ENCODE data around the gene NUDT3.
"Not testable (repeated sequence)": the region's sequence is repeated elsewhere in the genome, so short reads cannot be mapped to it uniquely, and the experiment has no call there.

NUDT3 gene

DNA sequence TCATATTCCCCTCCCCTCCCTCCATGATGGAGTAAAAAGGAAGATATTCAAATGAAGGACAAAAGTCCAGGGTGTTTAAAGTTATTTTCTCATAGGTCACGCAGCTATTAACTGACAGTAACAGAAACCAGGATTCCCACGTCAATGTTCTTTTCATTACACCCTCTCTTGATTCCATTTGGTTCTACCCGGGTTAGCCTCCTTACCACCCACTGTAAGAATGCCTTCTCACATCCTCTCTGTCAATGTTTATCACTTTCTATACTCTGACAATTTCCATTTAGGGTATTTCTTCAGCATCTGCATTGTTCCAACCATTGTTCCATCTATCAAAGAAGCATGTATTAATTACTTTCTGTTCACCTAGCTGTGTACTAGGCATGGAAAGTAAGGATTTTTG lies 52.1 kb downstream of the NUDT3 start:
- no peak for DNase-seq

- no peak for DNase-seq
Measured at GRCh38 chr6:34339971-34340370, 52.5 kb downstream of the NUDT3 start.

- DNase-seq = no peak
Measured at GRCh38 chr6:34339432-34339831, 53.0 kb downstream of the NUDT3 start.

DNA sequence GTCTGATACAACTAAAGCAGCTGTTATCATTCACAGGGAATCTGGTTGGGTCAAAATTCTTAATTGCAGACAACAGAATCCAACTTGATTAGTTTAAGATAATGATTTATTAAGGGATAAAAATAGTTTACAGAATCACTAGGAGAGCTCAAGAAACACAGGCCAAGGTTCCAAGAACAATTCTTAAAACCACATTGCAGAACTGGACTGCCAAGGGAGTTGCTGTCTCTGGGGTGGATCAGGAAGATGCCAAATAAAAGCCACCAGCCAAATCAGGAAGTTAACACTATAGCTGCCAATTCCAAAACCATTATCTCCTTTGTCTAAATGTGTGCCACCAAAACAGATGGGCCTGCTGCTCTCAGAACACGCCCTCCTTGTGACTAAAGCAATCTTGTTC lies 53.7 kb downstream of the NUDT3 start:
- no peak for DNase-seq

DNA sequence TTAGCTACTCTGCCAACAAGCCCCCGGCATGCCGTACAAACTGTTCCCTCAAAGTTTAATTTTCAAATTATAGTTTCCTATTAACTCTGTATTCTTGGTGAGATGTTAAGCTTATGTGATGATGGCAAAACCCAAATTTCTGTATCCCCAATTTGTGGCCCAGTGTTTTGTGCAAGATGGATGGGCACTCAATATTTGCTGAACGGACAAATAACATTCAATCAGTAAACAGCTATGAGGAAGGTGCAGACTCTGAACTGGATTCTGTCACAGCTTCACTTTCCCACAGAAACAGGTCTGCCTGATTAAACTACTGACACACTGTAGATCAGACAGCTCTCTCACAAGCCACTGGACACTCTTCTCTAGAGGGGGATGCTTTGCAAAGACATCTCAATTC lies 54.1 kb downstream of the NUDT3 start:
- no peak for DNase-seq

DNA sequence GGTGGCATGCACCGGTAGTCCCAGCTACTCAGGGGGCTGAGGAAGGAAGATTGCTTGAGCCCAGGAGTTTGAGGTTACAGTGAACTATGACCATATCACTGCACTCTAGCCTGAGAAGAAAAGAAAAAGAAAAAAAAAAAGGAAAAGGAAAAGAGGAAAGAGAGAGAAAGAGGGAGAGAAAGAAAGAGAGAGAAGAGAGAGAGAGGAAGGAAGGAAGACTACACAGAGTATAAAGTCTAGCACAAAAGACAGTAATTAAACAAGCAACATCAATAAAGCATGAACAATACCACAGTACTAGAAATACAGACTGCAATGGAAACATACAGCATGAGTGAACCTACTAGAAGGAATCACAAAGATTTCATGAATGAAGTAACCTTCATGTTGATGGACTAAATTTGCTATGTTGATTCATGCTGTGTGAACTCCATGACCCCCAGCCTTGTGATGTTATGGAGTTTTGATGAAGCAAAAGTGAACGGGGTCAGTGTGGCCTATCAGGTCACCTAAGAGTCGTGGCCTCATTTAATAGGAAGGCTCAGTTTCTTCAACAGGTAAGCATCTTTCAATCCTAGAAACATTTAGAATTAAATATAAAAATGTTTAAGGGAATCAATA lies 57.6 kb downstream of the NUDT3 start:
- no peak for DNase-seq

DNA sequence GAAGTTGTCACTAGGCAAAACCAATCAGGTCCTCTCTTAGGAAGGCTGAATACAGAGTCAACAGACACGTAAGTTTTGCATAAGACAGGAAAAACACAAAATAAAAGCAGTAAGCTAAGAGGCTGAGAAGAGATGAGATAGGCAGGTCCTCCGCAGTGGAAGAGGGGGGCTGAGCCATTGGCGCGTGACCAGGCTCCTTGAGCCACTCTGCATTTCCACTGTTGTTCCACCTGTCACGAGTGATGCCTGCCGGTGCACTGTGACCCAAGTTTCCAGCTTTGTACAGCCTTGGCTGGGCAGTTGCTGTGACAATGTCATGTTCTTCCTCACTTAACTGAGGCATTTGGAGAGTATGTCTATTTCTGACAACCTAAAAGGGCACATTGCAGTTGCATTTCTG lies 58.6 kb downstream of the NUDT3 start:
- DNase-seq = no peak

DNA sequence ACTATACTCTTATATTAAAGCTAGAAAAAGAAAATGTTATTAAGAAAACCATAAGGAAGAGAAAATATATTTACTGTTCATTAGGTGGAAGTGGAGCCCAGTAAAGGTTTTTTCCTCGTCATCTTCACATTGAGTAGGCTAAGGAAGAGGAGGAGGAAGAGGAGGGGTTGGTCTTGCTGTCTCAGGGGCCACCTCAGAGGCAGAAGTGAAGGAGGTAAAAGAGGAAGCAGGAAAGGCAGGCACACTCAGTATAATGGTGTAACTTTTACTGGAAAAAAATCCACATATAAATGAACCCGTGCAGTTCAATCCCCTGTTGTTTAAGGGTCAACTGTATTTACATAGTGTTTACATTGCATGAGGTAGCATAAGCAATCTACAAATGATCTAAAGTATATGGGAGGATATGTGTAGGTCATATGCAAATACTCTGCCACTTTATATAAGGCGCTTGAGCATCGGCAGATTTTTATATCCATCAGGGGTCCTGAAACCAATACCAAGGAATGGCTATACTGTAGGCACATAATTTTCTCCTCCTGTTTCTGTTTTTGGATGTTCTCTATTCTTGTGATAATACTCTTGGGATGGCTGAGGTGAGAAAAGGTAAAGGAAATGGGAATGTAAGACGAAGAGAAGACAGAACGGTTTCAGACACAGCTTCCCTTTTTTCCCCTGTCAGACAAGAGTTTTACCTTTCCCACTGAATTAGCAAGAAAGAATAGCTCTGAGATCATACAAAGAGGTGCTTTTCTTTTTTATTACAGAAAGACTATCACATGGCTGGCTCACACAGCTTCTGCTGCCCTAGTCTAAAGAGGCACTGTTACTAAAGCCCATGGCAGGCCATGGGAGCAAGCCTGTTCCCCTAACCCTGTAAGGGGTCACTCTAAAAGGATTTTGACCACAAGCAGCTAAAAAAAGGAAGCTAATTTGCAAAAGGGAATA lies 59.9 kb downstream of the NUDT3 start:
- no peak for DNase-seq

DNA sequence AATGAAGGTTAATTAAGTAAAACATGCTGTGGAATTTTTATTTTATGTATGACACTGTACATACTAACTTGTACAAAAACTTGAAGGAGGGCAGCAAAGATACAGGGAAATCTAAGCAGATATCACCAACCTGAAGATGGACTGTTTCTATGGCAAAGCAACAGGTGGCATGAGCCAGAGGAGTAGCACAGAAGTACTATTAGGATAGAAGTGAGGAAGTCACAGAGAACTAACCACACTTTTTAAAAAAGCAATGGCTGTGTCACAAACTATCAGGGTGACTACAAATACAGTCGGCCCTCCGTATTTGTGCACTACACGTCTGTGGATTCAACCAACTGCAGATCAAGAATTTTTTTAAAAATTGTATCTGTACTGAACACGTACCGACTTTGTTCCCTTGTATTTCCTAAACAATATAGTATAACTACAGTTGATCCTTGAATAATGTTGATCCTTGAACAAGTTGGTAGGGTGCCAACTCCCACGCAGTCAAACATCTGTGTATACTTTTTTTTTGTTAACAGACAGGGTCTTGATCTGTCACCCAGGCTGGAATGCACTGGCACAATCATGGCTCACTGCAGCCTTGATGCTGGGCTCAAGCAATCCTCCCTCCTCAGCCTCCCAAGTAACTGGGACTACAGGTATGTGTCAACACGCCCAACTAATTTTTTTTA lies 61.0 kb downstream of the NUDT3 start:
- no peak for DNase-seq

DNA sequence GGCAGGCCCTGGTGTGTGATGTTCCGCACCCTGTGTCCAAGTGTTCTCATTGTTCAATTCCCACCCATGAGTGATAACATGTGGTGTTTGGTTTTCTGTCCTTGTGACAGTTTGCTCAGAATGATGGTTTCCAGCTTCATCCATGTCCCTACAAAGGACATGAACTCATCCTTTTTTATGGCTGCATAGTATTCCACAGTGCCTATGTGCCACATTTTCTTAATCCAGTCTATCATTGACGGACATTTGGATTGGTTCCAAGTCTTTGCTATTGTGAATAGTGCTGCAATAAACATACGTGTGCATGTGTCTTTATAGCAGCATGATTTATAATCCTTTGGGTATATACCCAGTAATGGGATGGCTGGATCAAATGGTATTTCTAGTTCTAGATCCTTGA lies 62.7 kb downstream of the NUDT3 start:
- DNase-seq = not testable (repeated sequence)

GRCh38 chr6:34328969-34329368 lies 63.5 kb downstream of the NUDT3 start:
- no peak for DNase-seq

- not testable (repeated sequence) for DNase-seq
Measured at GRCh38 chr6:34327313-34328205, 64.9 kb downstream of the NUDT3 start.

DNA sequence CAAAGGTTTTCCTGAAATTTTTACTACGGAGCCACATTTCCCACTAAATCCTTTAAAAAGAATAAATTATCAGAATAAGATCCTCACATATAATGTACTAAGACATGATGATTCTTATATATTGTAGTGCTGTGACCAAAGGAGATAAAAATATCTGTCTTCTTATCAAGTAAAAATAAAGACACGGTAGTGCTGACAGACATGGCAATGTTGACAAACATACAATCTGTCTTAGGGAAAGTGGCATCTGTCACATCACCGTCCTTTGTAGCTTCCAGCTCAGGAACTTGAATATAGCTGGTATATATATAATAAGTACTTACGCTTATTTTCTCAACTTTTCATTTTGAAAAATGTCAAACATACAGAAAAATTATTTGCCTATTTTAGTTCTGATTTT lies 66.8 kb downstream of the NUDT3 start:
- no peak for DNase-seq

GRCh38 chr6:34324738-34325444 lies 67.6 kb downstream of the NUDT3 start:
- DNase-seq = no peak

- not testable (repeated sequence) for DNase-seq
Measured at GRCh38 chr6:34324221-34324620, 68.2 kb downstream of the NUDT3 start.

- no peak for DNase-seq
Measured at GRCh38 chr6:34323300-34323699, 69.2 kb downstream of the NUDT3 start.

DNA sequence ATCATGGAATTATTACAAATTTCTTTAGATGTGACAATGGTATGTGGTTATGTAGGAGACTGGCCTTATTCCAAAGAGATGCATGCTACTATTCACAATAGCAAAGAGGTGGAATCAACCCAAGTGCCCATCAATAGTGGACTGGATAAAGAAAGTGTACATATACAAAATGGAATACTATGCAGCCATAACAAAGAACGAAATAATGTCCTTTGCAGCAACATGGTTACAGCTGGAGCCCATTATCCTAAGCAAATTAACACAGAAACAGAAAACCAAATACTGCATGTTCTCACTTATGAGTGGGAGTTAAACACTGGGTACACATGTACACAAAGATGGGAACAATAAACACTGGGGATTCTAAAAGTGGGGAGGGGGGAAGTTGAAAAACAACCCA lies 69.7 kb downstream of the NUDT3 start:
- DNase-seq = no peak

DNA sequence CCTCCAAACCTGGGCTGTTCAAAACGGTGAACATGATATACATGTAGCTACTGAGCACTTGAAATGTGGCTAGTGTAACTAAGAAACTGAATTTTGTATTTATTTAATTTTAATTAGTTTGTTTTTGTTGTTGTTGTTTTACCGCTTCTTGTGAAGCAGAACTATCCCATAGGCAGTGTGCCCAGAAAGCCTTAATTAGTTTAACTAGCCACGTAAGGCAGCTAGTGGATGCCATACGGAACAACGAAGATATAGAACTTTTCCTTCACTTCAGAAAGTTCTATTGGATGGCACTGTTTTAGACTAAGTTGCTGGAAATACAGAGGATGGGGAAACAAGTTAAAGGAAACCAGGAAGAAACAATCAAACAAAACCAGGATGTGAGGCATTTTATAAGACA lies 70.6 kb downstream of the NUDT3 start:
- no peak for DNase-seq

- no peak for DNase-seq
Measured at GRCh38 chr6:34319471-34319885, 73.0 kb downstream of the NUDT3 start.

GRCh38 chr6:34318499-34319470 lies 73.7 kb downstream of the NUDT3 start:
- DNase-seq = no peak
